ENCODE measurements around the gene FBXW5.

- TF ChIP-seq POLR2AphosphoS5 (IDR thresholded peaks at IDR 0.05; ENCODE audit: low read depth, low read length) (no peak), TAF1 (IDR thresholded peaks at IDR 0.05; ENCODE audit: borderline replicate concordance, insufficient read depth, low read length) (no peak)
These were observed 5.0 kb downstream of the FBXW5 start for GRCh38 chr9:136939431-136939995.
